Right atrium auricular region (tissue), 2 donors: Measurements from ENCODE around the gene GALNT5. TPM values are rescaled to one million over a fixed set of nuclear protein-coding genes. Genes with fewer than 3 reads are reported as not detected.

Source experiments
- DNase-seq: peaks from one replicate; pipeline ENCODE4 v3.0.0-alpha.2; 2019; ENCODE audit warnings: low spot score
- H3K27ac ChIP-seq, 2 donors: fragments of 200-600 bp; sonication (generic); 1 replicate in 1 of 2; 2 replicates in 1 of 2; pipeline ENCODE4 v1.5.1; 2016 to 2019
- H3K27me3 ChIP-seq, 2 donors: fragments of 200-600 bp; sonication (generic); one replicate each; pipeline versions ENCODE4 v1.5.1 to v1.6.0; 2017 to 2019
- H3K36me3 ChIP-seq: fragments of 200-600 bp; sonication (generic); one replicate; pipeline ENCODE4 v1.5.1; 2016
- H3K4me1 ChIP-seq, 2 donors: fragments of 200-600 bp; sonication (generic); one replicate each; pipeline versions ENCODE4 v1.5.1 to v1.6.0; 2017 to 2019
- H3K4me3 ChIP-seq, 2 donors: fragments of 200-600 bp; sonication (generic); 1 replicate in 1 of 2; 2 replicates in 1 of 2; pipeline ENCODE4 v1.5.1; 2017 to 2019; ENCODE audit warnings: mild to moderate bottlenecking in 1 of 2, moderate library complexity in 1 of 2
- H3K9me3 ChIP-seq, 2 donors: fragments of 200-600 bp; sonication (generic); one replicate each; pipeline ENCODE4 v1.5.1; 2019
- CTCF ChIP-seq, 2 donors: fragments of 200-600 bp; sonication (generic); IDR thresholded peaks; one replicate each; pipeline ENCODE4 v1.5.1; 2019; ENCODE audit warnings: antibody characterized with exemption in 2 of 2
- total RNA-seq, 2 donors: library from RNA; depleted of rRNA; stranded (reverse); fragments of >200 nt; gene quantifications; one replicate each; pipeline ENCODE4 v1.1.0, GENCODE V29; 2016

The GALNT5 gene
- total RNA-seq, 2 donors from 2014 or later, result 0.20 to 0.67 TPM

GRCh38 chr2:157254041-157254440 lies 3.5 kb upstream of the GALNT5 start:
- Histone ChIP-seq H3K27ac (no peak overlapping the region), H3K9me3 (no peaks in the 10 kb centered on the region), H3K36me3 (no peaks in the 10 kb centered on the region), H3K4me1 (peaks cover 0 to 8% of the 10 kb centered on the region in 2 donors), H3K4me3 (no peak overlapping the region), H3K27me3 (no peaks in the 10 kb centered on the region)
- no peak for TF ChIP-seq CTCF (IDR thresholded peaks at IDR 0.05)
- no peak for DNase-seq

DNA sequence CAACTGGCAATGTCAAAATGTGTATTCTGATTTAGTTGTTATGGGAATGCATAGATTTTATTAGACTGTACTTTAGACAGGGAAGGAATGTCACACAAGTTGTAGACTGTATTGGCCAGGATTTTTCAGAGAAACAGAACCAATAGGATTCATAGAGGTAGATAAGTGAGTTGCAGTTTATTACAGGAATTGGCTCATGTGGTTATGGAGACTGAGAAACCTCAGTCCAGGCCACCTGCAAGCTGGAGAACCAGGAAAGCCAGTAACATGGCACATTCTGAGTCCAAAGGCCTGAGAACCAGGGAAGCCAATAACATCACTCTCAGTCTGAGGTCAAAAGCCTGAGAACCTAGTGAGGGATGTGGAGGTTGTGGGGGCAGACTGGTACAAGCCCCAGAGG lies 1.8 kb upstream of the GALNT5 start:
- DNase-seq, result no peak
- no peak for TF ChIP-seq CTCF (IDR thresholded peaks at IDR 0.05)
- no peaks in the 10 kb centered on the region for H3K36me3 ChIP-seq
- no peak overlapping the region for H3K27ac ChIP-seq
- no peaks in the 10 kb centered on the region for H3K27me3 ChIP-seq
- peaks cover 0 to 10% of the 10 kb centered on the region in 2 donors for H3K4me1 ChIP-seq
- no peak overlapping the region for H3K4me3 ChIP-seq
- no peaks in the 10 kb centered on the region for H3K9me3 ChIP-seq

DNA sequence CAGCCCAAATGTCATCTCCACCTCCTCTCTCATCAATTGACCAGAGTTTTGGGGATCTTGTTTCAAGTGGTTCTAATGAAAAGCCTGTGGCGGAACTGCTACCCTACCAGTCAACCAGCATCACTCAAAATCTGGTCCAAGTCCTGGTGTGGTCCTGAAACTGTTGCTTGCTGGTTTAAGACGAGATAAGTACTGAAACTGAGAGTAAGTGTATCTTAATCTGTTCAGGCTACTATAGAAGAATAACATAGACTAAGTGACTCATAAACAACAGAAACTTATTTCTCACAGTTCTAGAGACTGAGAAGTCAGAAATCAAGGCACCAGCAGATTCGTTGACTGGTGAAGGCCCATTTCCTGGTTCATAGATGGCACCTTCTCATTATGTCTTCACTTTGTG lies 879 bp upstream of the GALNT5 start:
- TF ChIP-seq CTCF (IDR thresholded peaks at IDR 0.05), result no peak
- H3K27me3 ChIP-seq, result no peaks in the 10 kb centered on the region
- no peaks in the 10 kb centered on the region for H3K36me3 ChIP-seq
- no peaks in the 10 kb centered on the region for H3K9me3 ChIP-seq
- DNase-seq, result no peak
- H3K27ac ChIP-seq, result no peak overlapping the region
- no peak overlapping the region for H3K4me3 ChIP-seq
- H3K4me1 ChIP-seq, result peaks cover 0 to 18% of the 10 kb centered on the region in 2 donors

DNA sequence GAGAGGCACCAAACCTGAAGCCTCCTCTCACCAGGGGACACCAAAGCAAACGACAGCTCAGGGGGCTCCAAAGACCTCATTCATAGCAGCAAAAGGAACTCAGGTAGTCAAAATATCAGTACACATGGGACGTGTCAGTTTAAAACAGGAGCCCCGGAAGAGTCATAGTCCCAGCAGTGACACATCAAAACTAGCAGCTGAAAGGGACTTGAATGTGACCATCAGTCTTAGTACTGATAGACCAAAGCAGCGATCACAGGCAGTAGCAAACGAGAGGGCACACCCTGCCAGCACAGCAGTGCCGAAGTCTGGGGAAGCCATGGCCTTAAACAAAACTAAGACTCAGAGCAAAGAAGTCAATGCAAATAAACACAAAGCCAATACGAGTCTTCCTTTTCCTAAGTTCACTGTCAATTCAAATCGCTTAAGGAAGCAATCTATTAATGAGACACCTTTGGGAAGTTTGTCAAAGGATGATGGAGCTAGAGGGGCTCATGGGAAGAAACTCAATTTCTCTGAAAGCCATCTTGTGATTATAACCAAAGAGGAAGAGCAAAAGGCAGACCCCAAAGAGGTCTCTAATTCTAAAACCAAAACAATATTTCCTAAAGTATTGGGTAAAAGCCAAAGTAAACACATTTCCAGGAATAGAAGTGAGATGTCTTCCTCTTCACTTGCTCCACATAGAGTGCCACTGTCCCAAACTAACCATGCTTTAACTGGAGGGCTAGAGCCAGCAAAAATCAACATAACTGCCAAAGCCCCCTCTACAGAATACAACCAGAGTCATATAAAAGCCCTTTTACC lies 1.2 kb downstream of the GALNT5 start:
- no peak for TF ChIP-seq CTCF (IDR thresholded peaks at IDR 0.05)
- no peak overlapping the region for H3K27ac ChIP-seq
- H3K36me3 ChIP-seq, result no peaks in the 10 kb centered on the region
- no peak for DNase-seq
- H3K4me1 ChIP-seq, result peaks cover 0 to 18% of the 10 kb centered on the region in 2 donors
- H3K27me3 ChIP-seq, result no peaks in the 10 kb centered on the region
- H3K9me3 ChIP-seq, result no peaks in the 10 kb centered on the region
- no peak overlapping the region for H3K4me3 ChIP-seq

GRCh38 chr2:157259386-157259785 lies 1.9 kb downstream of the GALNT5 start:
- no peak for TF ChIP-seq CTCF (IDR thresholded peaks at IDR 0.05)

DNA sequence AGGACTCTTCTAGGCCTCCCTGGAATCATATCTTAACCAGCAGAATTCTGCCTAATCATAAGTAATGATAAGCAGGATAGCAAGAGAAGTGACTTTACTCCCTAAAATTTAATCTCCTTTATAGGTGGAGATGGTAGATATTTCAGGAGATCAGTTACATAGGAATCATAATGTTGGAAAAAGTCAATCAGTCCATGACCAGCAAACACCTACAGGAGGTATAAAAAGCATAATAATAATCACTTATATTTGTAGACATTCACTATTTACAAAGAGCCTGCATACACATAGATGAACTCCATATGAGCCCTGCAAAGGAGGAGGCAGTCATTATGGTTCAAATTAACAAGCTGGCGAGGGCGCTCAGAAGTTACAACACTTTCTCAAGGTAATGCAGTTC lies 2.5 kb downstream of the GALNT5 start:
- no peaks in the 10 kb centered on the region for H3K36me3 ChIP-seq
- TF ChIP-seq CTCF (IDR thresholded peaks at IDR 0.05), result no peak
- H3K27me3 ChIP-seq, result no peaks in the 10 kb centered on the region
- H3K4me1 ChIP-seq, result peaks cover 0 to 18% of the 10 kb centered on the region in 2 donors
- no peaks in the 10 kb centered on the region for H3K9me3 ChIP-seq
- H3K27ac ChIP-seq, result no peak overlapping the region
- no peak overlapping the region for H3K4me3 ChIP-seq
- DNase-seq, result no peak

More at GRCh38 chr2:157259386-157259785, 1.9 kb downstream of the GALNT5 start:
- H3K4me1 ChIP-seq, result peaks cover 0 to 18% of the 10 kb centered on the region in 2 donors
- no peaks in the 10 kb centered on the region for H3K9me3 ChIP-seq
- no peaks in the 10 kb centered on the region for H3K27me3 ChIP-seq
- H3K27ac ChIP-seq, result no peak overlapping the region
- H3K4me3 ChIP-seq, result no peak overlapping the region
- no peaks in the 10 kb centered on the region for H3K36me3 ChIP-seq
- no peak for DNase-seq
